Measurements from ENCODE around the gene CDKN1A. TPM values are rescaled to one million over a fixed set of nuclear protein-coding genes. Genes with fewer than 3 reads are reported as not detected.

CDKN1A gene
- total RNA-seq, 6 donors from 2014 or later = 61.8 to 186 (median 127) TPM

DNA sequence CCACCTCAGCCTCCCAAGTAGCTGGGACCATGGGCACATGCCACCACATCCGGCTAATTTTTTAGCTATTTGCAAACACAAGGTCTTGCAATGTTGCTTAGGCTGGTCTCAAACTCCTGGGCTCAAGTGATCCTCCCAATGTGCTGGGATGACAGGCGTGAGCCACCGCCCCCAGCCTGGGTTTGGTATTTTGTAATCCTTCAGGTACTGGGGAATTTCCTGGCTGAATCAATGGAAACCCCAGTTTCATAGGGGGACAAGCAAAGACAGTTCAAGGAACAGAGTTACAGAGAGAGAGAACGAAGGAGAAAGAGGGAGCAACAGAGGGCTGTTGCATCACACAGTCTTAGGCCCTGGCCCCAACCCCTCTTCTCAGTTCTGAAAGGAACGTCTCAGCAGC lies 54.8 kb downstream of the CDKN1A start:
- Histone ChIP-seq H3K27me3 (no peaks in the 10 kb centered on the region), H3K4me3 (no peak overlapping the region), H3K4me1 (peaks cover 20 to 27% (median 20%) of the 10 kb centered on the region in 4 donors), H3K9me3 (no peaks in the 10 kb centered on the region), H3K27ac (no peak overlapping the region), H3K36me3 (no peaks in the 10 kb centered on the region)
- ATAC-seq (ENCODE audit: low FRiP score in 2 of 2) (no peak), DNase-seq (no peak)
- WGBS, 2 donors = 81 to 90% methylated on average over 5 of the region's 5 CpGs
- TF ChIP-seq POLR2A (IDR thresholded peaks at IDR 0.05) (no peak), EP300 (IDR thresholded peaks at IDR 0.05) (no peak), POLR2AphosphoS5 (IDR thresholded peaks at IDR 0.05) (no peak)
- TF ChIP-seq, protein P1, sequence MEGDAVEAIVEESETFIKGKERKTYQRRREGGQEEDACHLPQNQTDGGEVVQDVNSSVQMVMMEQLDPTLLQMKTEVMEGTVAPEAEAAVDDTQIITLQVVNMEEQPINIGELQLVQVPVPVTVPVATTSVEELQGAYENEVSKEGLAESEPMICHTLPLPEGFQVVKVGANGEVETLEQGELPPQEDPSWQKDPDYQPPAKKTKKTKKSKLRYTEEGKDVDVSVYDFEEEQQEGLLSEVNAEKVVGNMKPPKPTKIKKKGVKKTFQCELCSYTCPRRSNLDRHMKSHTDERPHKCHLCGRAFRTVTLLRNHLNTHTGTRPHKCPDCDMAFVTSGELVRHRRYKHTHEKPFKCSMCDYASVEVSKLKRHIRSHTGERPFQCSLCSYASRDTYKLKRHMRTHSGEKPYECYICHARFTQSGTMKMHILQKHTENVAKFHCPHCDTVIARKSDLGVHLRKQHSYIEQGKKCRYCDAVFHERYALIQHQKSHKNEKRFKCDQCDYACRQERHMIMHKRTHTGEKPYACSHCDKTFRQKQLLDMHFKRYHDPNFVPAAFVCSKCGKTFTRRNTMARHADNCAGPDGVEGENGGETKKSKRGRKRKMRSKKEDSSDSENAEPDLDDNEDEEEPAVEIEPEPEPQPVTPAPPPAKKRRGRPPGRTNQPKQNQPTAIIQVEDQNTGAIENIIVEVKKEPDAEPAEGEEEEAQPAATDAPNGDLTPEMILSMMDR (IDR thresholded peaks at IDR 0.05) = no peak

DNA sequence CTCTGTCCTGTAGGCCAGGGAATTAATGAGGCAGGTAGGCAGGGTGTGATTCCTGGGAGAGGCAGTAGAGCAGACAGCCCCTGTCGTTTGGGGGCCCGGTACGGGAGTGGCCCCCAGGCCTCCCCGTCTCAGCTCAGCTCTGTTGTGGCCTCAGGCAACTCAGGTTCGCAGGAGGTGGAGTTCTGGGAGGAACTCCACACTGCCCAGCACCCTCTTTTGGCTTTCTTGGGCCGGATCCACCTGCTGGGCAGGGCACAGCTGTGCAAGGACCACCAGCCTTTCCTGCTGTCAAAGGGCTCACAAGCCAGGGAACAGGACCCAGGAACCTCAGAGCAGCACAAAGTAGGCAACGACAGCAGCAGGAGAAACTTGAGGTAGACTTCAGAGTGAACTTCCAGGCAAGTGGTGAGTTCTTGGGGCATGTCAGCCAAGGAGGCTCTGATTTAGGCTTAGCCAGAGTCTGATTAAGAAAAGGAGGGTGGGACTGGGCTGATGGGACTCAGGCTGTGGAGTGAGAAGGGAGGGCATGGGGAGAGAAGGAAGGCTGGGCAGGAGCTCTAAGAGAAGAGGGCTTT lies 56.1 kb downstream of the CDKN1A start:
- Histone ChIP-seq H3K4me3 (peak overlapping the region in 2 of 4 donors; percentile 21 to 30), H3K27ac (peak overlapping the region in 3 of 4 donors; percentile 52 to 91 (median 72)), H3K27me3 (no peaks in the 10 kb centered on the region), H3K36me3 (no peaks in the 10 kb centered on the region), H3K9me3 (no peaks in the 10 kb centered on the region), H3K4me1 (peaks cover 16 to 24% (median 20%) of the 10 kb centered on the region in 4 donors)
- 88 to 89% methylated on average over 1 to 7 of the region's 7 CpGs for WGBS, 2 donors
- DNase-seq (no peak), ATAC-seq (ENCODE audit: low FRiP score in 2 of 2) (peak in 1 of 2 donors; percentile 12)
- TF ChIP-seq POLR2A (IDR thresholded peaks at IDR 0.05) (no peak), POLR2AphosphoS5 (IDR thresholded peaks at IDR 0.05) (no peak), EP300 (IDR thresholded peaks at IDR 0.05) (no peak)
- TF ChIP-seq, protein P1 (IDR thresholded peaks at IDR 0.05) = no peak

DNA sequence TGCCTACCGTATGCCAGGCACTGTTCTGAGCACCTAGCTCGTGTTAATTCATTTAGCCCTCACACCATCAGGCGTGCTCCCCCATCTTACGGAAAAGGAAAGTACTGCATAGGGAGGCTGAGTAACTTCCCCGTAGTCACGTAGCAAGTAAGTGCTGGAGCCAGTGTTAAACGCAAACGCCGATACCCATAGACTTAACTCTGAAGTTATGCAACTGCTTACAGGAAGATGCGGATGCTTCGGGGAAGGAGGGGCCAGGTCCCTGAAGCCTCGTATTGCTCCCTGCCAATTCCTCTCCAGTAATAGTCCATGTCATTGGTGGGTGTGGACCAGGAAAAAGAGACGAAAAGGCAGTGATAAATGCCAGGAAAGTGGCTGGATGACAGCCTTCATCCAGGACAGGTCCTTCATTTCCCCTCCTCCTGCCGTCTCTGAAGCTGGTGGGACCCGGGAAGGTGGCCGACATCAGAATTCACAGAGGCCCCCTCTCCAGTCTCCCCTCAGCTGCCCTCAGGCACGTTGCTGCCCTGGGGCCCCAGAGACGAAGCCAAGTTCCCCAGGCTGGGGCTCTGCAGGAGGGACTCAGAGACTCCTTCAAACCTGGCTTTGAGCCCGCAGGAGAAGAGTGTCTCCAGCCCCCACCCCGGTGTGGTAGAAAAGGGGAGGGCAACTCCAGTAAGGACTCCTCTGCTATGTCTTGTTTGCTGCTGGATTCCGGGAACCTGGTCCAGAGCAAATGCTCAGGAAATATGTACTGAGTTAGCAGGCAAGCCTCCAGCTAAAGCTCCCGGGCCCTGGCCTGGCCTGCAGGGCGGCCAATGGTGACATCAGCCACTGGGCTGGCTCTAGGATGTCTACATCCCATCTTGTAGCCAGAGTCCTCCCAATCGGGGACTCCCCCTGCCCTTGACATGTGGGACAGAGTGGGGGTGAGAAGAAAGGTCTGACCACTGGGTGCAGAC lies 56.9 kb downstream of the CDKN1A start:
- WGBS, 2 donors = 0 to 11% methylated on average over 18 to 24 of the region's 24 CpGs
- TF ChIP-seq POLR2A (IDR thresholded peaks at IDR 0.05) (no peak), EP300 (IDR thresholded peaks at IDR 0.05) (peak; percentile 69 to 94 (median 74)), POLR2AphosphoS5 (IDR thresholded peaks at IDR 0.05) (peak; percentile 34 to 97)
- TF ChIP-seq, protein P1 (IDR thresholded peaks at IDR 0.05) = peak in 3 of 6 experiments; percentile 27 to 60 (median 29)
- H3K4me1 ChIP-seq = peaks cover 16 to 24% (median 20%) of the 10 kb centered on the region in 4 donors
- no peaks in the 10 kb centered on the region for H3K36me3 ChIP-seq
- peak; percentile 80 to 93 for ATAC-seq (ENCODE audit: low FRiP score in 2 of 2)
- H3K4me3 ChIP-seq = peak overlapping the region in 2 of 4 donors; percentile 21 to 30
- no peaks in the 10 kb centered on the region for H3K9me3 ChIP-seq
- peak; percentile 84 to 86 for DNase-seq
- H3K27ac ChIP-seq = peak overlapping the region; percentile 33 to 91 (median 62)
- no peaks in the 10 kb centered on the region for H3K27me3 ChIP-seq

Small RNA genes lying within 50 kb of the gene (small RNA-seq; reads per million reads assigned to genes)
- gene RF00019 (0 reads per million in 4 donors), gene RNU1-88P (0 to 1.3 (median 0.07) reads per million in 4 donors)

Other genes with a start within 250 kb of the CDKN1A start
- gene PXT1, start 235.9 kb upstream of the CDKN1A start, total RNA-seq = under 1 TPM in 2 of 6 donors, not detected in 4; 0.09 to 0.15 TPM
- 10 to 100 TPM; 30.4 to 41.7 (median 36.7) TPM for gene KCTD20, start 235.7 kb upstream of the CDKN1A start, total RNA-seq
- 10 to 100 TPM; 15.1 to 47.1 (median 30.4) TPM for gene STK38, start 131.2 kb upstream of the CDKN1A start, total RNA-seq
- gene SRSF3, start 84.4 kb upstream of the CDKN1A start, total RNA-seq = 100 to 1,000 TPM in 5 of 6 donors, 10 to 100 TPM in 1; 61.5 to 220 (median 167) TPM
- 1 to 10 TPM in 3 of 6 donors, under 1 TPM in 3; 0.20 to 3.1 (median 1.2) TPM for gene RAB44, start 19.1 kb downstream of the CDKN1A start, total RNA-seq
- gene CPNE5, start 160.7 kb downstream of the CDKN1A start, total RNA-seq = 1 to 10 TPM in 4 of 6 donors, under 1 TPM in 2; 0.89 to 5.4 (median 2.5) TPM
- 10 to 100 TPM in 3 of 6 donors, 1 to 10 TPM in 3; 2.2 to 21.7 (median 11.9) TPM for gene PPIL1, start 196.1 kb downstream of the CDKN1A start, total RNA-seq
- 10 to 100 TPM; 22.0 to 60.8 (median 42.5) TPM for gene C6orf89, start 207.2 kb downstream of the CDKN1A start, total RNA-seq